ENCODE results near the gene TUBB2B.
"Not testable (repeated sequence)": the region's sequence is repeated elsewhere in the genome, so short reads cannot be mapped to it uniquely, and the experiment has no call there.

DNA sequence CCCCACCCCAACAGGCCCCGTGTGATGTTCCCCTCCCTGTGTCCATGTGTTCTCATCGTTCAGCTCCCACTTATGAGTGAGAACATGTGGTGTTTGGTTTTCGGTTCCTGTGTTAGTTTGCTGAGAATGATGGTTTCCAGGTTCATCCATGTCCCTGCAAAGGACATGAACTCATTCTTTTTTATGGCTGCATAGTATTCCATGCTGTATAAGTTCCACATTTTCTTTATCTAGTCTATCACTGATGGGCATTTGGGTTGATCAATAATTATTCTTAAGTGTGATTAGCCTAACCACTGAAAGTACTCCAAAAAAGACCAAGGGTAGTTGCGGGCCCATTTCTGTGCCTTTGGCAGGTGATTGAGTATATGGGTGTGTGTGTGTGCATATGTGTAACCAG, 14.3 kb upstream of the TUBB2B start:
- TF ChIP-seq POLR2A, EP300 (IDR thresholded peaks at IDR 0.05): not testable (repeated sequence)
- TF ChIP-seq, protein P1, sequence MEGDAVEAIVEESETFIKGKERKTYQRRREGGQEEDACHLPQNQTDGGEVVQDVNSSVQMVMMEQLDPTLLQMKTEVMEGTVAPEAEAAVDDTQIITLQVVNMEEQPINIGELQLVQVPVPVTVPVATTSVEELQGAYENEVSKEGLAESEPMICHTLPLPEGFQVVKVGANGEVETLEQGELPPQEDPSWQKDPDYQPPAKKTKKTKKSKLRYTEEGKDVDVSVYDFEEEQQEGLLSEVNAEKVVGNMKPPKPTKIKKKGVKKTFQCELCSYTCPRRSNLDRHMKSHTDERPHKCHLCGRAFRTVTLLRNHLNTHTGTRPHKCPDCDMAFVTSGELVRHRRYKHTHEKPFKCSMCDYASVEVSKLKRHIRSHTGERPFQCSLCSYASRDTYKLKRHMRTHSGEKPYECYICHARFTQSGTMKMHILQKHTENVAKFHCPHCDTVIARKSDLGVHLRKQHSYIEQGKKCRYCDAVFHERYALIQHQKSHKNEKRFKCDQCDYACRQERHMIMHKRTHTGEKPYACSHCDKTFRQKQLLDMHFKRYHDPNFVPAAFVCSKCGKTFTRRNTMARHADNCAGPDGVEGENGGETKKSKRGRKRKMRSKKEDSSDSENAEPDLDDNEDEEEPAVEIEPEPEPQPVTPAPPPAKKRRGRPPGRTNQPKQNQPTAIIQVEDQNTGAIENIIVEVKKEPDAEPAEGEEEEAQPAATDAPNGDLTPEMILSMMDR (IDR thresholded peaks at IDR 0.05) = not testable (repeated sequence)

Data from sigmoid colon (tissue), 4 donors.